GM12878 (cell line): ENCODE data around the gene VASH2. TPM values are rescaled to one million over a fixed set of nuclear protein-coding genes. Genes with fewer than 3 reads are reported as not detected.

Experiments
- BCL11A ChIP-seq: IDR thresholded peaks from 2 replicates; pipeline ENCODE4 v1.6.1; 2011; ENCODE audit warnings: low read depth, low read length
- BMI1 ChIP-seq: fragments of 450-650 bp; IDR thresholded peaks from 2 replicates; pipeline ENCODE4 v1.6.1; 2016; ENCODE audit warnings: mild to moderate bottlenecking, moderate library complexity, borderline replicate concordance
- CHD2 ChIP-seq: IDR thresholded peaks from 2 replicates; pipeline ENCODE4 v1.6.1; 2011; ENCODE audit warnings: low read depth, low read length, improper control_type of control experiment, borderline replicate concordance
- CHD4 ChIP-seq: fragments of 200-600 bp; sonication (generic); IDR thresholded peaks from 2 replicates; pipeline ENCODE4 v1.6.1; 2016; ENCODE audit warnings: mild to moderate bottlenecking
- CREM ChIP-seq: IDR thresholded peaks from 2 replicates; pipeline ENCODE4 v1.6.1; 2014; ENCODE audit warnings: antibody characterized with exemption, low read depth
- HCFC1 ChIP-seq: fragments of 150-350 bp; IDR thresholded peaks from 2 replicates; pipeline ENCODE4 v1.6.1; 2014; ENCODE audit warnings: low read length
- HDAC2 ChIP-seq: fragments of 200-600 bp; sonication (generic); IDR thresholded peaks from 2 replicates; pipeline ENCODE4 v1.6.1; 2017
- HDGF ChIP-seq: fragments of 450-650 bp; IDR thresholded peaks from 2 replicates; pipeline ENCODE4 v1.6.1; 2016; ENCODE audit warnings: antibody characterized with exemption
- IKZF2 ChIP-seq, 2 experiments: fragments of 450-650 bp; IDR thresholded peaks; 2 replicates each; pipeline ENCODE4 v1.6.1; 2017; ENCODE audit warnings: mild to moderate bottlenecking in 2 of 2, moderate library complexity in 2 of 2
- MTA2 ChIP-seq: fragments of 450-650 bp; IDR thresholded peaks from 2 replicates; pipeline ENCODE4 v1.6.1; 2016; ENCODE audit warnings: low read depth, mild to moderate bottlenecking, moderate library complexity
- MTA3 ChIP-seq: IDR thresholded peaks from 2 replicates; pipeline ENCODE4 v1.6.1; 2012; ENCODE audit warnings: low read length, inconsistent platforms, borderline replicate concordance
- RBBP5 ChIP-seq: fragments of 200-600 bp; sonication (generic); conservative IDR thresholded peaks from 2 replicates; pipeline ENCODE4 v1.6.1; 2016
- SREBF2 ChIP-seq: IDR thresholded peaks from 2 replicates; pipeline ENCODE4 v1.6.1; 2012; ENCODE audit warnings: mild to moderate bottlenecking, low read length
- STAT3 ChIP-seq: IDR thresholded peaks from 2 replicates; pipeline ENCODE4 v1.6.1; 2011; ENCODE audit warnings: low read depth, low read length, improper control_type of control experiment
- TAF1 ChIP-seq: IDR thresholded peaks from 2 replicates; pipeline ENCODE4 v1.6.1; 2011; ENCODE audit warnings: mild to moderate bottlenecking, low read depth, low read length, borderline replicate concordance
- WRNIP1 ChIP-seq: IDR thresholded peaks from 2 replicates; pipeline ENCODE4 v1.6.1; 2011; ENCODE audit warnings: low read depth, low read length, improper control_type of control experiment, borderline replicate concordance
- ZNF207 ChIP-seq: fragments of 450-650 bp; IDR thresholded peaks from 2 replicates; pipeline ENCODE4 v1.6.1; 2014; ENCODE audit warnings: antibody characterized with exemption, mild to moderate bottlenecking, borderline replicate concordance
- polyA plus RNA-seq, 11 experiments: library from polyadenylated mRNA; depleted of rRNA in 4 of 11; unstranded in 6 of 11; stranded (reverse) in 5 of 11; fragments of >200 nt; fragmentation: Nextera tagmentation in 4 of 11; fragmentation: Illumina TruSeq in 1 of 11; extraction: Ambion mirVana in 4 of 11; extraction: Trizol in 1 of 11; gene quantifications; 1 replicate in 1 of 11; 2 replicates in 10 of 11; pipeline versions ENCODE4 v1.2.1 to v1.2.3, GENCODE V29; 2011 to 2016; ENCODE audit warnings: inconsistent platforms in 2 of 11, missing spikeins in 2 of 11, low read depth in 1 of 11
- total RNA-seq, 4 experiments: library from RNA; depleted of rRNA in 3 of 4; stranded (reverse); fragments of >200 nt in 3 of 4; fragmentation: Illumina TruSeq in 1 of 4; extraction: Trizol in 1 of 4; gene quantifications; 2 replicates each; pipeline versions ENCODE4 v1.2.1 to v1.2.3, GENCODE V29; 2013 to 2021
- TF ChIP-seq, protein P1 (sequence below): IDR thresholded peaks from 2 replicates; pipeline ENCODE4 v1.6.1; 2012; ENCODE audit warnings: improper control_type of control experiment, low read depth, low read length; ENCODE audit not compliant: insufficient replicate concordance
- TF ChIP-seq, protein P2 (sequence below): fragments of 450-650 bp; IDR thresholded peaks from 2 replicates; pipeline ENCODE4 v1.6.1; 2014; ENCODE audit warnings: mild to moderate bottlenecking
- TF ChIP-seq, protein P3 (sequence below): fragments of 450-650 bp; conservative IDR thresholded peaks from 2 replicates; pipeline ENCODE4 v1.6.1; 2017; ENCODE audit warnings: mild to moderate bottlenecking, moderate library complexity
- TF ChIP-seq, protein P4 (sequence below): IDR thresholded peaks from 2 replicates; pipeline ENCODE4 v1.6.1; 2011; ENCODE audit warnings: low read depth, mild to moderate bottlenecking, low read length, moderate library complexity, borderline replicate concordance; ENCODE audit errors: extremely low read depth

The VASH2 gene
- total and polyA plus RNA-seq, 10 of the 15 experiments (the other 5 are each of a cell fraction or from before 2014, with no cell fraction given): 5.4 to 29.7 (median 21.7) TPM

DNA sequence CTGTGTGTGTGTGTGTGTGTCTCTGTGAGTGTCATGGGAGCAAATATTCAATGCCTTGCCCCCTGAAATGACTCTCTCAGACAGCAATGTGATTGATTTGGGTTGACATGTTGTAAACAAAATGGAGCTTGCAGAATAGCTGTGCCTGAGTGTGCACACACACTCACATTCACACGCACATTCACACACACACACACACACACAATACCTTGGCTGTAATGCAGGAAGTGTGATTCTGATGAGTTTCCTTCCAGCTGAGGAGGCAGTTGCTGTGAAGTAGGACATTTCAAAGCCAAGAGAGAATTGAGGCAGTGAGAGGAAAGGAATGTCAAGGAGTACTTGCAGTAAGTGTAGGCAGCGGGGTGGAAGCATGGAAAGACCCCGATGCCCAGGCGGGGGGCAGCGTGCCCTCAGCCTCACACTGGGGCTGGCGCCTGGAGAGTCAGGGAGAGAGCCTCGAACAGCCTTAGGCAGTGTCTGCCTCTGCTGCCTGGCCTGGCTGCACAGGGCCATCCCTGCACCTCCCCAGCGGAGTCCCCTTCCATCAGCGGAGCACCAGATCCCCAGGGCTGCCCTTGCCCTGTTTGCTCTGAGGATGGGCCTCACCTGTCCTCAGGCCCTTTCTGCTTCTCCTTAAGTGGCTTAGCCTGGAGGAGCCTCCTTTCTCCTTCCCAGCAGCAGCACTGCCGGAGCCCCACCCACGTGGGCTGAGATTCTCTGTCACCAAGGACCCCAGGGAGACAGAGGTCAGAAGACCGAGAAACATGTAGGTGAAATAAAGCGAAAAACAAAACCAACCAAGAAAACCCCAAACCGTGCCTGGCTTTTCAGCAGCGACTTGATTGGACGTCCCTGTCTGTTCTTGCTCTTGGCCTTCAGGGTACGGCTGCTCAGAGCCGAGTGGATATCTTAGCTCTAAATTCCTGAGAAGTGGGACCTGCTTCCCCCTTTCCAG lies 9.2 kb downstream of the VASH2 start (continued):
- TF ChIP-seq STAT3: no peak
- TF ChIP-seq MTA3: no peak
- TF ChIP-seq, protein P1, sequence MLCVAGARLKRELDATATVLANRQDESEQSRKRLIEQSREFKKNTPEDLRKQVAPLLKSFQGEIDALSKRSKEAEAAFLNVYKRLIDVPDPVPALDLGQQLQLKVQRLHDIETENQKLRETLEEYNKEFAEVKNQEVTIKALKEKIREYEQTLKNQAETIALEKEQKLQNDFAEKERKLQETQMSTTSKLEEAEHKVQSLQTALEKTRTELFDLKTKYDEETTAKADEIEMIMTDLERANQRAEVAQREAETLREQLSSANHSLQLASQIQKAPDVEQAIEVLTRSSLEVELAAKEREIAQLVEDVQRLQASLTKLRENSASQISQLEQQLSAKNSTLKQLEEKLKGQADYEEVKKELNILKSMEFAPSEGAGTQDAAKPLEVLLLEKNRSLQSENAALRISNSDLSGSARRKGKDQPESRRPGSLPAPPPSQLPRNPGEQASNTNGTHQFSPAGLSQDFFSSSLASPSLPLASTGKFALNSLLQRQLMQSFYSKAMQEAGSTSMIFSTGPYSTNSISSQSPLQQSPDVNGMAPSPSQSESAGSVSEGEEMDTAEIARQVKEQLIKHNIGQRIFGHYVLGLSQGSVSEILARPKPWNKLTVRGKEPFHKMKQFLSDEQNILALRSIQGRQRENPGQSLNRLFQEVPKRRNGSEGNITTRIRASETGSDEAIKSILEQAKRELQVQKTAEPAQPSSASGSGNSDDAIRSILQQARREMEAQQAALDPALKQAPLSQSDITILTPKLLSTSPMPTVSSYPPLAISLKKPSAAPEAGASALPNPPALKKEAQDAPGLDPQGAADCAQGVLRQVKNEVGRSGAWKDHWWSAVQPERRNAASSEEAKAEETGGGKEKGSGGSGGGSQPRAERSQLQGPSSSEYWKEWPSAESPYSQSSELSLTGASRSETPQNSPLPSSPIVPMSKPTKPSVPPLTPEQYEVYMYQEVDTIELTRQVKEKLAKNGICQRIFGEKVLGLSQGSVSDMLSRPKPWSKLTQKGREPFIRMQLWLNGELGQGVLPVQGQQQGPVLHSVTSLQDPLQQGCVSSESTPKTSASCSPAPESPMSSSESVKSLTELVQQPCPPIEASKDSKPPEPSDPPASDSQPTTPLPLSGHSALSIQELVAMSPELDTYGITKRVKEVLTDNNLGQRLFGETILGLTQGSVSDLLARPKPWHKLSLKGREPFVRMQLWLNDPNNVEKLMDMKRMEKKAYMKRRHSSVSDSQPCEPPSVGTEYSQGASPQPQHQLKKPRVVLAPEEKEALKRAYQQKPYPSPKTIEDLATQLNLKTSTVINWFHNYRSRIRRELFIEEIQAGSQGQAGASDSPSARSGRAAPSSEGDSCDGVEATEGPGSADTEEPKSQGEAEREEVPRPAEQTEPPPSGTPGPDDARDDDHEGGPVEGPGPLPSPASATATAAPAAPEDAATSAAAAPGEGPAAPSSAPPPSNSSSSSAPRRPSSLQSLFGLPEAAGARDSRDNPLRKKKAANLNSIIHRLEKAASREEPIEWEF: no peak
- no peak for TF ChIP-seq CHD2
- no peak for TF ChIP-seq TAF1
- TF ChIP-seq SREBF2: no peak
- TF ChIP-seq, protein P2, sequence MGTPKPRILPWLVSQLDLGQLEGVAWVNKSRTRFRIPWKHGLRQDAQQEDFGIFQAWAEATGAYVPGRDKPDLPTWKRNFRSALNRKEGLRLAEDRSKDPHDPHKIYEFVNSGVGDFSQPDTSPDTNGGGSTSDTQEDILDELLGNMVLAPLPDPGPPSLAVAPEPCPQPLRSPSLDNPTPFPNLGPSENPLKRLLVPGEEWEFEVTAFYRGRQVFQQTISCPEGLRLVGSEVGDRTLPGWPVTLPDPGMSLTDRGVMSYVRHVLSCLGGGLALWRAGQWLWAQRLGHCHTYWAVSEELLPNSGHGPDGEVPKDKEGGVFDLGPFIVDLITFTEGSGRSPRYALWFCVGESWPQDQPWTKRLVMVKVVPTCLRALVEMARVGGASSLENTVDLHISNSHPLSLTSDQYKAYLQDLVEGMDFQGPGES: no peak
- TF ChIP-seq BMI1: no peak
- no peak for TF ChIP-seq HDAC2
- peak; percentile 65; the same call in 1 of the 2 replicates for TF ChIP-seq BCL11A
- no peak for TF ChIP-seq CHD4
- no peak for TF ChIP-seq RBBP5
- TF ChIP-seq, protein P3, sequence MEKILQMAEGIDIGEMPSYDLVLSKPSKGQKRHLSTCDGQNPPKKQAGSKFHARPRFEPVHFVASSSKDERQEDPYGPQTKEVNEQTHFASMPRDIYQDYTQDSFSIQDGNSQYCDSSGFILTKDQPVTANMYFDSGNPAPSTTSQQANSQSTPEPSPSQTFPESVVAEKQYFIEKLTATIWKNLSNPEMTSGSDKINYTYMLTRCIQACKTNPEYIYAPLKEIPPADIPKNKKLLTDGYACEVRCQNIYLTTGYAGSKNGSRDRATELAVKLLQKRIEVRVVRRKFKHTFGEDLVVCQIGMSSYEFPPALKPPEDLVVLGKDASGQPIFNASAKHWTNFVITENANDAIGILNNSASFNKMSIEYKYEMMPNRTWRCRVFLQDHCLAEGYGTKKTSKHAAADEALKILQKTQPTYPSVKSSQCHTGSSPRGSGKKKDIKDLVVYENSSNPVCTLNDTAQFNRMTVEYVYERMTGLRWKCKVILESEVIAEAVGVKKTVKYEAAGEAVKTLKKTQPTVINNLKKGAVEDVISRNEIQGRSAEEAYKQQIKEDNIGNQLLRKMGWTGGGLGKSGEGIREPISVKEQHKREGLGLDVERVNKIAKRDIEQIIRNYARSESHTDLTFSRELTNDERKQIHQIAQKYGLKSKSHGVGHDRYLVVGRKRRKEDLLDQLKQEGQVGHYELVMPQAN: no peak
- no peak; the same call in 1 of the 2 replicates for TF ChIP-seq MTA2
- no peak for TF ChIP-seq CREM
- no peak; the same call in 1 of the 2 replicates for TF ChIP-seq HDGF
- TF ChIP-seq, protein P4, sequence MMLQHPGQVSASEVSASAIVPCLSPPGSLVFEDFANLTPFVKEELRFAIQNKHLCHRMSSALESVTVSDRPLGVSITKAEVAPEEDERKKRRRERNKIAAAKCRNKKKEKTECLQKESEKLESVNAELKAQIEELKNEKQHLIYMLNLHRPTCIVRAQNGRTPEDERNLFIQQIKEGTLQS: no peak
- peak; percentile 48 to 53; a peak in 3 of 4 replicates for TF ChIP-seq IKZF2 (IDR thresholded peaks at IDR 0.05)
- no peak for TF ChIP-seq WRNIP1
- no peak for TF ChIP-seq ZNF207
- TF ChIP-seq HCFC1: no peak
